ENCODE results near the gene CDK5RAP2.
"Not testable (repeated sequence)": the region's sequence is repeated elsewhere in the genome, so short reads cannot be mapped to it uniquely, and the experiment has no call there.

The CDK5RAP2 gene

DNA sequence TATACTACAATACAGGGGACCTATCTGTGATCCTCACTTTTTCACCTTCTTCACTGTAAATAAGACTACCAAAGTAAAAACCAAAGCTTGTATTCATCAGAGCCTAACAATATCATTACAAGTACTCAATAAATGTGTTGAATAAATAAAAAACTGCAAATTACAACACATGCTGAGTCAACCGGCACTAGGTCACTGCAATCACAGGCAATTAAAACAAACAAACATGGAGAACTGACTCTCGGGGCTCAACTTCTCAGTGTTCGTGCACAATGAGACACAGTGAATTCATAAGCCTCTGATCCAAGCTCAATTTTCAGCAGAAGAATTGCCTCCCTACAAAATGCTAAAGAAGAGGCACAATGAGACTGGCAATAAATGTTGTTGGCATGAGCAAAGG, 69.2 kb downstream of the CDK5RAP2 start:
- no peak for DNase-seq

DNA sequence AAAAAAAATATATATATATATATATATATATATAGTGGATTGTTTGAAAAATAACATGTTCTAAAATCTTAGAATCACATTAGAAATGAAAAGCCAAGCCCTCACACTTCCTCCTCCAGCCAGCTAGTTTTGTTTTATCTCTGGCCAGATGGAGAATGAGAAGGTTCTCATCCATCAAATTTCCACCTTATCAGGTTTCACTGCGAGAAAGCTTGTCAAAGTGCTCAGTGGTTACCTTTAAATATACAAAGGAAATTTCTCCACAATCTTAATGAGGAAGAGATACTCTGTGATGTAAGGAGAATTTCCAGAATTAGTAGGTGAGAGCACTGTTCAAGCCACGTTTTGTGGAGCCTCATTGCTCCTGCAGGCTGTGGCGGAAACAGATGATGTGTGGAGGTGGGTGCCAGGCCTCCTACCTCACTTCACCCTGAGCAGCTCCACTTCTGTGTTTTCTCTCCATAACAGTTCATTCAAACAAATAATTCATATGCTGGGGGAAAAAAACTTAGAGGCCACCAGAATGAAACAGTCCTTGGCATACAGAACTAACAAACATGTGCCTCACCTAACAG, 71.9 kb downstream of the CDK5RAP2 start:
- DNase-seq: no peak

DNA sequence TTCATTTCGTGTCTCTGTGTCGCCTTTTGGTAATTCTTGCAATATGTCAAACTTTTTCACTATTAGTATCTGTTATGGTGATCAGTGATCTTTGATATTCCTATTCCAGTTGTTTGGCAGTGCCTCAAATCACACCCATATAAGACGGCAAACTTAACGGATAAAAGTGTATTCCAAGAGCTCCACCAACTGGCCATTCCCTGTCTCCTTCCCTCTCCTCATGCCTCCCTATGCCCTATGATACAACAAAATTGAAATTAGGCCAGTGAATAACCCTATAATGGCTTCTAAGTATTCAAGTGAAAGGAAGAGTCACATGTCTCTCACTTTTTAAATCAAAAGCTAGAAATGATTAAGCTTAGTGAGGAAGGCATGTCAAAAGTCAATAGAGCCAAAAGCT, 74.8 kb downstream of the CDK5RAP2 start:
- DNase-seq: no peak

DNA sequence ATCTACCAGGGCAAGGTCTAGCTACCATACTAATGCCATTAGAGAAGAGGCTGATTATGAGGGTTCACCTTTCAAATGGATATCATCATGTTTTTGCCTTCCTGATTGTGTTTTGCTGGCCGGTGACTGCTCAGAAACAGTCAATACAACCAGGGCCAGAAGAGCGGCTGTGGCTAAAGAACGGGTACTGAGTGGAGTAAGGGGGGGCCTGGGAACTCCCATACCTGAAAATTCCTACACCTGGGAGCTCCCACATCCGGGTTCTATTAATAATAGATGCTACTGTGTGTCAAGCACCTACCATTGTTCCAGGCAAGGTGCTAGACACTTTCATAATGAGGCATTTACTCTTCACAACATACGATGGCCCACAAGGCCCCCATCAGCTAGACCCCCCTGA, 79.2 kb downstream of the CDK5RAP2 start:
- DNase-seq: no peak

DNA sequence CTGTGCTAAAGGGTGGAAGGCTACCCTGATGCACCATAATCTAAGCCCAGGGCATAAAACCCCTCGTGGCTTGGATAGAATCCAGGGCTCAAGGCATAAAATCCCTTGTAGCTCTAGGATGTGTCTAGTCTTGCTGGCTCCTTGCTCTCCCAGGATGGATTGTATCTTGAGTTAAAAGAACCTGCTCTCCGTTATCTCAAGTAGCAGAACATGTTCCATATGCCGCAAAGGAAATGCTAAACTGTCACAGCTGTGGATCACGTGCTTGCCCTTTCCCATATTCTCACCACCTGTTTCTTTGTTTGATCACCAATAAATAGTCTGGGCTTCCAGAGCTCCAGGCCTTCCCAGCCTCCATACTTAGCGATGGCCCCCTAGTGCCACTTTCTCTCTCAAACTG, 82.1 kb downstream of the CDK5RAP2 start:
- not testable (repeated sequence) for DNase-seq

DNA sequence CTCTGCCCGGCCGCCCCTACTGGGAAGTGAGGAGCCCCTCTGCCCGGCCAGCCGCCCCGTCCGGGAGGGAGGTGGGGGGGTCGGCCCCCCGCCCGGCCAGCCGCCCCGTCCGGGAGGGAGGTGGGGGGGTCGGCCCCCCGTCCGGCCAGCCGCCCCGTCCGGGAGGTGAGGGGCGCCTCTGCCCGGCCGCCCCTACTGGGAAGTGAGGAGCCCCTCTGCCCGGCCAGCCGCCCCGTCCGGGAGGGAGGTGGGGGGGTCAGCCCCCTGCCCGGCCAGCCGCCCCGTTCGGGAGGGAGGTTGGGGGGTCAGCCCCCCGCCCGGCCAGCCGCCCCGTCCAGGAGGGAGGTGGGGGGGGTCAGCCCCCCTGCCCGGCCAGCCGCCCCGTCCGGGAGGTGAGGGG, 83.5 kb downstream of the CDK5RAP2 start:
- not testable (repeated sequence) for DNase-seq

DNA sequence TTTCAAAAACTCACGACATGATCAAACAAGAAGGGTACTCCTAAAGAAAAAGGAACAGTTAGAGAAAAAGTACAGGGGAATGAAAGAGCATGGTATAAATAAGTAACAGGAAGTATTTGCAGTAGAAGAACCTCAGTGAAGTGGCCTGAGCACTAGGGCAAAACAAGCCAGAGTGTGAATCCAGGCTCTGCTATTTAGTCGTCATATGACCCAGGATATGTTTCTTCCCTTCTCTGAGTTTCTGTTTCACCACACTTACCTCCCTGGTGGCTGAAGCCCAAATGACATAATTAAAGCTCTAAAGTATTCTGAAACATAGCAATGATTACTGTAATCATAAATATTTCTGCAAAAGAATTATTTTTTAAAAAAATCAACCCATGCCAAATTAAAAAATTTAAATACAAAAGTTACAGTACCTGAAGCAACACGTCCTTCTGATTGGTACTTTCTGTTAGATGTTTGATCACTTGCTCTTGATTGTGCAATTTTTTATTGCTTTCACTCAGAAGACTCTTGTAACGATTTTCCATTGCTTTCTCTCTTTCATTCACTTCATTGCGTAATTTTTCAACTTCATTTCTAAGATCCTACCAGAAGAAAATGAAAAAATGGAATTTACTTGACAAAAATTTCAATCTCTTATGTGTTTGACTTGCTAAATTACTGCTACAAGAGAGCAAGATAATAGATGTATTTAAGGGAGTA, 88.9 kb downstream of the CDK5RAP2 start:
- DNase-seq: no peak

DNA sequence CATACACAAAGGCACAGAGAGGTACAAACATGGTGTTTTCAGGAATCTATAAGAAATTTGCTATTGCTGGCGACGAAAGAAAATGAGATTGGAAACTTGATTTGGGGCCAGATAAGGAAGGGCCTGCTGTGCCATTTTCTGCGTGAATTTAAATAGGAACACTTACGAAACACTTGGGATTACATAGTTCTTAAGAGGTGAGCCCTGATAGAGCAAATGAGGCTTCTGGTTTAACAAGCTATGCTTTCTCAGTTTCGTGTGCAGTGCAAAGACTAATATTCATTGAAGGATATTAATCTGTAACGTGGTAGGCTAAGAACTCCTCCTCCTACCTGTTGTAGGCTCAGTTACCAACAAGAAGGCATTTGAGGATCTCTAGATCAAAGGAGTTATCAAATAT, 93.1 kb downstream of the CDK5RAP2 start:
- DNase-seq: no peak

DNA sequence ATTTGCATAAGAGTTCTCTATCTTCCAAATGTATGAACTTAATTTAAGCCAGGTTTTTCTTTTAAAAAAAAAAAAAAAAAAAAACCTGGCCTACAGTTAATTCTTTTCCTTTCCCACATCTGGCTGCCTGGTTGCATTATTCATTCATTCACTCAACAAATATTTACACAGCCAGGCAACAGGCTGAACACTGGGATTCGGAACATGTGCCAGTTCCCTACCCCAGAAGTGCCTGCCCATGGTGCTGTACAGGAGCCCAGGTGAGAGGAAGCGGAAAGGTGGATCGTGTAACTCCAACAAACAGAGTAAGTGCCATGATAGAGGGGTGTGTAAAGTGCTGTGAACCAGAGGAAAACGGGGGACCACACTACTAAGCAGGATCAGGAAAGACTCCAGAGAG, 93.6 kb downstream of the CDK5RAP2 start:
- no peak for DNase-seq

DNA sequence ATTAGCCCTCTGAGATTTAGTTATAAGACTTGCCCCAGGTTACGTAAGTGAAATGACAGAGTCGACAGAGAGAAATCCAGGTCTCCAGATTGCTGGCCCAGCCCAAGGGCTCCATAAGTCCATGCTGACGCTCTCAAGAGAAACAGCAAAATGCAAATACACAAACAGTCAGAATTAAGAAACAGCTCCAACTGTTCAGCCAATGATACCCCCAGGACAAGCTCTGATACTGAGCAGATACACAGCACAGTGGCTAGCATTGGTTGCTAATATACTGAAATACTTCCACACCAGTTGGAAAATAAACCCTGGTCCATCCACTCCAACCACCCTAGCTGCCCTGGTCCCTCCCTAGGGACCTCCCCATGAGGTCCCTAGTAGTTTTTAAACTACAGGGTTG, 94.2 kb downstream of the CDK5RAP2 start:
- no peak for DNase-seq

DNA sequence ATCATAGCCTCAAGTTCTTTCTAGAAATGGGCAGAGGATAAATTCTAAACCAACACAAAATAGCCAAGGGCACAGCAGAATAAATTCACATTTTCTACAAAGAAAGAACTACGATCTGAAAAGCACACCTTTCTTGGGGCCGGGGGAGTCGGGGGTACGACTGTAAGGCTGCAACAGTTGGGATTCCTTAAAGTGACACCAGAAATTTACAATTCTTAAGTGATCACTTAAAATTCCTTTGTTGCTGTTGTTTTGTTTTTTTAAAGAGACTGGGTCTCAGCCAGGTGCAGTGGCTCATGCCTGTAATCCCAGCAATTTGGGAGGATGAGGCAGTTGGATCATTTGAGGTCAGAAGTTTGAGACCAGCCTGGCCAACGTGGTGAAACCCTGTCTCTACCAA, 95.8 kb downstream of the CDK5RAP2 start:
- no peak for DNase-seq

DNA sequence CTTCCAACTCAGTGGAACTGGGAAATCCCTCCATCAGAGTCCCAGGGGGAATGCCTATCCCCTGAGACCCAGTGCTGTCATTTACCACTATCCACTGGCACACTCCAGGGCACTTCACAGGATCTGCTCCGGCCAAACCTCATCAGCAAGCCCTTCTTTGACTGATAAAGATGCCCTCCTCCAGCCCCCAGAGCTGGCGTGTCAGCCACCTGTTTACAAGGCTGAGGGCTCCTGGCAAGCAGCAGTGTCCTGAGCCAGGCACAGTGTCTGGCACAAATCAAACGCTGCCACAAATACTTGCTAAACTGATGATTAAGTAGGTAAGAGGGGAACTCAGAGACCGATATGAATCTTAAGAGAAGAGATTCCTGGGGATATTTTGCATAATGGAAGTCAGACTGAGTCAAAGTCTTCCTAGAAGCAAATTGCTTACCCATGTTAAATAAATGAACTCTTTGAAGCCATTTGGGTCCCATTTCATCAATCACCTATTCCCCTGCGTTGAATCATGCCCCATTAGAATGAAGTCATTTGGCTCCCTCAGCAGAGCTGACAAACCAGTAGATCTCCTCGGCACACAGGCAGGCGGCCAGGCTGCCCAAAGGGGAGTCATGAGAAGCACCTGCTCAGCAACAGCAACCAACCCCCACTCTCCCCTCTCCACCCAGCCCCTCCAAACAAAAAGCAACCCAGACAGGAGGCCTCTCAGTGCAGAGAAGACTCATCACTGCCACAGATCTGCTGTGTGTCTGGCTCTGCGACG, 97.4 kb downstream of the CDK5RAP2 start:
- no peak for DNase-seq

DNA sequence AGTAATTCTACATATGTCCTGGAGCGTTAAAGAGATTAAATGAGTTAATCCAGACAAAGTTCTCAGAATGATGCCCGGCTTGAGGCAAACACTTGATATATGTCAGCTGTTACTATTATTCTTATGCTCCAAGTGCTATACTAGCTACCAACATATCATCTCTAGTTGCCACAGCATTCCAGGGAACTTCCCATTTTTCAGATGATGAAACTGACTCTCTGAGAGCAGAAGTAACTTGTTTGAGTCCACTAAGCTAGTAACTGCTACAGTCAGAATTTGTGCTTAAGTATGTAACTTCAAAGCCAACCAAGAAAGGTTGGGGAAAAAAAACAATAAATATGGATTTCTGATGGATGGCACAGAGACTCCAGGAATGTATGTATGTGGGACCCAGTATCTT, 98.1 kb downstream of the CDK5RAP2 start:
- no peak for DNase-seq

DNA sequence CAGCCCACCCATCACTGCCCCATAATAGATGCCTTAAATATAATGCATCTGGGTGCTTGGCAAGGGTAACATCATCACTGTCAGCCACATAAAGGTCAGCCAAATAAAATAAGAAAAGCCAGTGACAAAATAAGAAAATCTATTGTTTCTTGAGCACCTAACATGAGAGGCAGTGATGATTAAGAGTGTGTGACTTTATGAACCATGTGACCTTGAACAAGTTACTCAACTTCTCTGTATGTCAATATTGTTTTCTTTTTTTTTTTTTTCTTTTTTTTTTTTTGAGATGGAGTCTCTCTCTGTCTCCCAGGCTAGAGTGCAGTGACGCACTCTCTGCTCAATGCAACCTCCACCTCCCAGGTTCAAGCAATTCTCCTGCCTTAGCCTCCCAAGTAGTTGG, 98.7 kb downstream of the CDK5RAP2 start:
- no peak for DNase-seq

DNA sequence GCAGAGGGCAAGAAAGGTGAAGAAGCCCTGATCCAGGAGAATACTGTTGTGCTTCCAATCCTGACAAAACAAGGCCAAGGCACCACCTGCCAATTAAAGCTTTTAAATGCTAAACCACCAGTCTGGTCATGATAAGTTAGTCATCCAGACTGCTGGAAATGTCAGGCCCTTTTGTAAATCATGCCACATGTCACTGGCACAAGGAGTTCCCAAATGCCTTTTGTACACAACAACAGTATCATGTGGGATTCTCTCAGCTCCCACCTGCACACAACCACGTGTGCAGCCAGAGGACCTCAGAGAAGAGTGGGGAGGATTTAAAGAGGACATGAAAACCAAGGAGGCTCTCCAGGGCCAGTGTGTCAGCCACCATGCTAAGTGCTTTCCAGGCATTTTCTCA, 99.3 kb downstream of the CDK5RAP2 start:
- no peak for DNase-seq

DNA sequence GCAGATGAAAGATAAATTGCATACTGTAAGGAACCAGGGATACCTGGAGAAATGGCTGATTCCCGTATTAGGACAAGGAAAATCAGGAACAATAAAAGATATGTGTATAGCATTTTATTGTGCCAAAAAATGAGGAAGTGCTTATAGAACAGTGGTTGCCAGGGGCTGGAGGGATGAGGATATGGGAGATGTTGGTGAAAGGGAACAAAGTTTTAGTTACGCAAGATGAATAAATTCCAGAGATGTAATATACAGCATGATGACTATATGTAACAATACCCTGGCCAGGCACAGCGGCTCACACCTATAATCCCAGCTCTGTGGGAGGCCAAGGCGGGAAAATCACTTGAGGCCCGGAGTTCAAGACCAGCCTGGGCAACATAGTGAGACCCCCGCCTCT, 101.8 kb downstream of the CDK5RAP2 start:
- DNase-seq: no peak

DNA sequence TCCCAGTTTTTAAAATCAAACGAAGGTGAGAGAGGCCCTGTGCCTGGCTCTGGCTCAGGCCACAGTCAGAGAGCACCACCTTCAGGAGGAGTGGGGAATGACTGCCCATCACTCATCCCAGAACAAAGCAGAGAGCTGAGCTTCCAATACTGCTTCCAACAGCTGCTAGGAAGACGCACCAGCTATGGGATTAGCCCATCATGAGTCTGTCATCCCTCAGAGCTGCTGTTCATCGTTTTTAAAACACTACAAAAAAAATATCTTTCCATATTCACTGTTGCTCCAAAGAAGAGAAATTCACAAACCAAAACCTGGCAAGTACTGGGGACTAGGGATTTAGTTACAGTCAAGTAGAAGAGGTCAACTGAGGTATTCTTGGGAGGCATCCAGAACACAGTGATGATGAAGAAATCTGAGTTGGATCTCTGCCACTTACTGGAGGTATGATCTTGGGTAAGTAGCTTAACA, 102.4 kb downstream of the CDK5RAP2 start:
- DNase-seq: no peak

DNA sequence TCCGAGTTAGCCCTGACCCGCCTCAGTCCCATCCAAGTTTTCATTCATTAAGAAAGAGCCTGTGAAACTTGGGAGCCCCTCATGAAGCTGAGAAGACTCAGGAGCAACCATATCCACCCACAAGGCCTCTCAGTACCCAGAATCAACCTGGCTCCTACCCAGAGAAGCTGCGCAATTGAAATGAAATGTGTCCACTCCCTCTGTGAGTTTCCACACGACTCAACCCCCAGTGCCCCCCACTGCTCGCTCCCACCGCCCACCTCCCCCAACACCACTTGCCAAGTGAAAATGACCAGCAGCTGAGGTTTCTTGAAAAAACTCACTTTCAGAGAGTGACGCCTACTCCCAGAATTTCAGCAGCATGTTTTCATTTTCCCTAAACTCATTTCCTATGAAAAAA, 104.6 kb downstream of the CDK5RAP2 start:
- no peak for DNase-seq

DNA sequence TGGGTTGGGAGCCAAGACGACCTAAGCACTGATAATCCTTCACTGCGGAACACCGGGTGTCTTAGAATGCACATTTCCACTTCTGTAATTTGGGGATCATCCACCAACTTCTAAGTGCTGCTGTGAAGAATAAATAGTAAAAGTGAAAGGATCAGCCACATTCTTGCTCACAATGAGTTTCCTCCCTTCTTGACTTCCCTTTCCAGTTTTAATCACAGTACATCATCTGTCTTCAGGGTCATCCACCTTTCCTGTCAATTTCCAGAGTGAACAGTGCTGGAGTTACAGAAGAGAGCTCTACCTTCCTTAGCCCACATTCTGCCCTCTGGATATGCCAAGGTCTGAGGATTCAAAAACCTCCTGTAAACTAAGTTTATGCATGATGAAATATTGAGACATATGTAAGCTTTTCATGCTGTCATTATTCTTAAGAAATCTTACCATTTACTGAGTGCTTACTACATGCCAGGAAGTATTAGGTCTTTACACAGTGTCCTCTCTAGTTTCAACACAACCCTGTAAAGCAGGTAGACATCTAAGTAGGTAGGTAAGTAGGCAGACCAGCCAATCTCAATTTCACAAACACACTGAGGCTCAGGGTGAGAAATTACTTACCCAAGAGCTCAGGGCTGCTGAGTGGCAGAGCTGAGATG, 105.2 kb downstream of the CDK5RAP2 start:
- DNase-seq: no peak

DNA sequence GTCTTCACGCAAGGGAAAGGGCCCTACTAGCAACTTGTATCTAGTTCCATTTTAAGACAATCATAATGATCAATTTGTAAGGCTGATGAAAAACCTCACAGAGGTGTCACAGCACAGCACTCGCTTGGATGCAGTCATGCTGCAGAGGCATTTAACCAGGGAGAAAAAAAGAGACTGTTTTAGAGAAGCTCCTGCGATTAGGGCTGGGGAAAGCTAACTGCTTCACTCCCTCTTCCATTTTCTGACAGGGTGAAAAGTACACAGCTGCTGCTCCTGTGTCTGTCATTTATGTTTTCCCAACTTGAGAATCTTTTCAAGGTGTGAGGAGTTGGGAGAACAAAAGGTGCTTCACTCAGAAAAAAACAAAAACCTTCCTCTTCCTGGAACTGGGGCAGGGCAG, 106.4 kb downstream of the CDK5RAP2 start:
- no peak for DNase-seq

DNA sequence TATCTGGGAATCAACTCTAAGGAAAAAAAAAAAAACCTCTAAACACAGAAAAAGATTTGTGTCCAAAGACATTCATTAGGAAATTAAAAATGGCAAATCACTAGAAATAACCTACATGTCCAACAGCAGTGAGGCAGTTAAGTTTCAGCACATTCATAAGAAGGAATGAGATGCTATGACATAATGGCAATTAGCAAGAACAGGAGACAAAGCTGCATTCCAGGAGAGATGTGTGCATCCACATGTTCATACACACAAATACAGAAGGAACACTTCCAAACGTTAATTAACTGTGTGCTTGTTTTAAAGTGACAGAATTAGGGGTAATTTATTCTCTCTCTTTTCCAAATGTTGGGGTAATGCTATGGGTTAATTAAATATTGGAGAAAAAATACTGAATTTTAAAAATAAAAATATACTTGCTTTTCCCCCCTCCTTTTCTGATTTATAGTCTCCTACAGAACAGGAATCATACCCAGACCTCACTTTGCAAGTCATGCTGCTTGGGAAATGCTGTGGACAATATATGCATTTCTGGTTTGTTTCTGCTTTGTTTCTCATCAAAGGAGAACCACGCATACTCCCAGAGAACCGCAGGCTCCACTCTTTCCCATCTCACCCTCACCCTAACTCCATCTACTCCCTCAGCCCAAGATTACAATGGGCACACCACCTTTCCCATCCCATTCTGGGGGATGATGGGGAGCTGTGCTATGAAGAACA, 114.1 kb downstream of the CDK5RAP2 start:
- no peak for DNase-seq

DNA sequence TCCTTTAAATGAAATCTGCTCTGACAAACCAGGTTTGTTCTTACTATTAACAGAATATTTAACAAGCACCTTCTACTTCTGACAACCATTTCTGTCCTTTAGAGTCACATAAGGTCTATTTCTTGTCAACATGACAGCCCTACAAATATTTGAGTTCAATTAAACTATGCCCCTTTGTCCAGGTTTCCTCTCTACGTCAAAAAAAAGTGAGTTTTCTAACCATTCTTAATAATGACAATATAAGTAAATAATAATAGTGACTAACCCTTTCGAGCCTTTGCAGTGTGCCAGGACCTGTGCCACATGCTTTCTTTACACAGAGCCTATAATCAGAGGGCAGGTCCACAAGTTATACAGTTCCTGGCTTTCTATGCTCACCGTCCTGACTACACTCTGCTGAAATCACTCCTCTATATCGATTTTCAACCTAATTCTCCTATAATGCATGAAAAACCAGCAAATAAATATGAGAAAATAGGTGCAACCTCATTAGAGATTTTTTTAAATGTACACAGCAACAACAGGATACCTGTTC, 115.0 kb downstream of the CDK5RAP2 start:
- no peak for DNase-seq
